GM03348 (cell line): ENCODE data around the gene MITF.
A peak's percentile ranks its signal among the peaks of the same experiment; 100 is the strongest.

Experiments used
- DNase-seq: peaks from one replicate; pipeline ENCODE4 v3.0.0; 2012; ENCODE audit warnings: low spot score

The MITF gene

DNA sequence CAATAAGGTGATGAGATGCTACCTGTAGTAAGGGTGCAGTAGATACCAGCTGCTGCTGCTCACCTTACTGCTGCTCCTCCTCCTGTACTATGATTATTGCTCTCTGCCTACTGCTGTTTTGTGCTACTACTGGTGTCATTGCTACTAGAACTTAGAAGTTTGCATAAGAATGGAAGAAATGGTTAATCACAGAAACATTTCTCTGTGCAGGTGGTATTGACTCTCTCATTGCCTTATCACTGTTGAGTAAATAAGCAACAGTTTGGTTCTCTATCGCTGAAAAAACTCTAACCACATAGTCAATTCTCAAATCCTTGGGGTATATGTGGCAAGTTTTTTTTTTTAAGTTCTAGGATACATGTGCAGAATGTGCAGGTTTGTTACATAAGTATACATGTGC, 16.5 kb downstream of the MITF start:
- DNase-seq = no peak

DNA sequence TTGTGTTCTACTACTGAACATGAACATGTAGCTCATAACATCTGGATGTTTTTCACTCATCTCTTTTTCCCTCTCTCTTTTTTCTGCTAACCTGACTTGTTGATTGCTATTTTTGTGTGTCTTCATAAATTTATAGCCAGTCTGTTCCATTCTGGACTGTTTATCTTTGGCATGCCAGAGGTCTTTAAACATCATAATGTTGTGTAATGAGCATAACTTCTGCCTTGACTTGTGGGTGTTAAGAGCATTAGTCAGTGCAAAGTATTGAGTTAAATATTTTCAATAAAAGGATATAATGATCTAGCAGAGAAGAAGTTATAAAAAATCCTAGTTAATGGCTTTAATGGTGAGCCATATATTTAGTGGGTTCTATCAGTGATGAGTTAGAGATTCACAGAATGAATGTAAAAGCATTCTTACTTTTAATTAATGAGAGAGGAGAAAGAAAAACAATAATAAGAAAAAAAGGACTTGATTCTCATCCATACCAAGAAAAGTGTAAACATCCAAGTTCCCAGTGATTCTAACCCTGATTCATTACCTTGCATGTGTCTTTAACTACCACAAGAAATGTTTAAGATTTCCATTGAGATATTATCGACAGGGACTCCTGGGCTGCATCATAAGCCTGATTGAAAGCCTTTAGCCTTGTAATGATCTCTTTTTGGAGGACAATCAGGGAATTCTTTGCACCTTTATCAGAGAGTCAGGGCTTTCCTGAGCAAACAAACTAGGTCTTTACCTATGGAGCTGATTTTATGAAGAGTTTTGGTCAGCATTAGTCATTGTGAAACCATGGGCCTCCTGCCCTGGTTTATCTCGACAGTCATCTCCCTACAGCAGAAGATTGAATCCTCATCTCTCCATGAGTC, 22.9 kb downstream of the MITF start:
- peak; percentile 62 for DNase-seq

DNA sequence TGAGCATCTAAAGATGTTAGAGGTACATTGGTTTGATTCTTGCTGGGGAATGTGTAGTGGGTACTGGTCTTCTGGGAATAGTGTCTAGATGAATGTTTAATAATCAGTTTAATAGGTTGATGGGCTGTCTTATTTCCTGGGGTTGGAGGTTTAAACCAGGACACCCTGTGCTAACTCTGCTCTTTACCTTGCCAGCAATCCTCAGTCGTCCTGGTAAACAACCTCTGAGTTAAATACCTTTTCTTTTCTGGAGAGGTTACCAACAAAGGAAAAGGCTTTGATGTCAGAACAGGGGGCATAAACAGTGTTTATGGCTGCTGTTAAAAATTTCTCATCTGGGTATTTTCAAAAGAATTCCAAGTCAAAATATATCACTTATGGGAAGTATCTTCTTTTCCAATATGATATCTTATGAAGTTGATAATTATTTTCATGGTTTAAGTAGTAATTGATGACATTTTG, 23.5 kb downstream of the MITF start:
- DNase-seq = no peak

DNA sequence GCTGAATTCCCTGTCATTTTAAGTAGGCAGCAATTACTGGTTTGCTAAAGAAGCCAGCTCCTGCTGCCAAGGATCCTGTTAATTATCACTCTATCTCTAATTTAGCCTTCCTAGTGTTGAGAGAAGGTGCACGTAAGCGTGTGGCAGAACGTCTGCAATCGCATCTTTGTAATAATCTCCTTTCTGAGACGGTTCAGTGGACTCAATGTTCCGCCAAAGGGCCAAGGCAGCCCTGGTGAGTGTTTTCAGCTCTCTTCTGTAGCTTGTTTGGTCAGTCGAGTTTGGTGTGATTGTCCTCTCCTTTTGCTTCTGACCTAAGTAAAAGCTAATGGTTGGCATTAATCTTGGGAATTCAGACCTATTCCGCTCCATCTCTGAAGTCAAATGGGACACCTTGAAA, 24.2 kb downstream of the MITF start:
- no peak for DNase-seq

DNA sequence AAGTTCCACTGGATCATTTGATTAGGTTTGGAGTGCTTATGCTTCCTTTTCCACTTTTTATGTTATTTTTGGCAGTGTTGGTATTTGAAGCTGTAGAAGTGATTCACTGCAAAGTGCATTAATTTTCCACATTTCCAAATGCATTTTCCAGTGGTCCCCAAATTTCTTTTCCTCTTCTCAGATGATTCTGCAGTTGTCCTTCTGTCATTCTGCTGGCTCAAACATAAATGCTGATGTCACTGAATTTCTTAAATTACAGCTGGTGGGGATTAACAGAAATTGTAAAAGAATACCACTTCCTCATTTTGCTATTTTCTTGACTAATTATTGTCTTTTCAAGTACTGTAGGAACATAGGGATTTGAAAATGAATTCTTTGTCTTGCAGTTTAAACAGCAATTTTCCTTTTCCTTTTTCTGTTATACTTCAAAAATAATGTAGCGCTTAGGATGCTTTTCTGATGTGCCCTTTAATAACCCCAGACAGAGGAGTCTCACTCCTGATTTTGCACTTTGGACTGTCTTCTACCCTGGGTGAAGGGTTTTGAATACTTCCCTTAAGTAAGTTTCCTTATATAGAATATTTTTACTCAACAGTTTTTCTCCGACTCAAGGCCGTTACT, 25.0 kb downstream of the MITF start:
- no peak for DNase-seq

DNA sequence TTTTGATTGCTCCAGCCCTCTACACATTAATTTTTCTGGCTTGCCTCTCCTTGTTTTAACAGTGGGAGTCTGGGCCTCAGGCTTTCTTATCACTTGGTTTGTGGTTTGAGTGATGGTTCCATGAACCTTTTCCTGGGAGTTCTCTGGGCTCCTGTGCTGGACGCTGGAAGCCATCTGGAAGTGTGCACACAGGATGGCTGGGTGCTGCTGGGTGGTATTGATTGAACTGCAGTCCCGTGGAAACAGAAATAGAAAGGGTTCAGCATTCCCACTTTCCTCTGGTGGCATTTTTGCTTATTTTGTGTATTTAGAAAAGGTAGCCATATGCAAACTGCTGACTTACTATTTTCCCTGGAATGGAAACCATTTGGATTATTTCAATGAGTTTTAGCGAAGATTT, 25.6 kb downstream of the MITF start:
- no peak for DNase-seq

DNA sequence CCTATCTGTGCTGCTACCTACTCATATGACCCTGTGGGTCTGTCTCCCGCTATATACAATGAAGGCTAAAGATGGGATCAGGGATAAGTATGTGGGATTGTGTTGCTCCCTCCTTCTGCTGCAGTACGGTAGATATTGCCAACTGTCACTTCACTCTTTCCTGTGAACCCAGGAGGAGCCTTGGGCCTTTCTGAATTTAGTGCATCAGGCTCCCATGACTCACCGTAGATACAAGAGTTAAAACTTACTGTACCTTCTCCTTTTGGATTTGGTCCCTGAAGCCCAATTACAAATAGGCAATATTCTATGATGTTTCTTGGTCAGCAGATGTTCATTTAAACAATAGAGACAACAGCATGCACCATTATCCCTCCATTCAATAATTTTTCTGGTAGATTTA, 27.4 kb downstream of the MITF start:
- no peak for DNase-seq

DNA sequence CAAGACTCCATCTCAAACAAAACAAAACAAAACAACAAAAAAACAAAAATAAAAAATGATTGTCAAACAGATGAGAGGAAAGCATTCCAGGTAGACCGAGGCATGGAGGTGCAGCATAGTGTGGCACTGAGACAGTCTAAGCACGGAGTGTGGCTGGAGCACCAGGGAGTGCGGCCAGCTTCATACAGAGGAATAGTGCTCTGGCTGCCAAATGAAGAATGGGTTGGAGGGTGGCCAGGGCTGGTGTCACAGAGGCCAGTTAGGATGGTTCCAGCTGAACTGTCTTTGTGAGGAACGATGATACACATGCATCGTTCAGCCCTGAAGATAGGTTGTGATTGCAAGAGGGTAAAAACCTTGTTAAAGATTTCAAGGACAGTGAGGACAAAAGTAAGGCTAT, 28.3 kb downstream of the MITF start:
- no peak for DNase-seq

DNA sequence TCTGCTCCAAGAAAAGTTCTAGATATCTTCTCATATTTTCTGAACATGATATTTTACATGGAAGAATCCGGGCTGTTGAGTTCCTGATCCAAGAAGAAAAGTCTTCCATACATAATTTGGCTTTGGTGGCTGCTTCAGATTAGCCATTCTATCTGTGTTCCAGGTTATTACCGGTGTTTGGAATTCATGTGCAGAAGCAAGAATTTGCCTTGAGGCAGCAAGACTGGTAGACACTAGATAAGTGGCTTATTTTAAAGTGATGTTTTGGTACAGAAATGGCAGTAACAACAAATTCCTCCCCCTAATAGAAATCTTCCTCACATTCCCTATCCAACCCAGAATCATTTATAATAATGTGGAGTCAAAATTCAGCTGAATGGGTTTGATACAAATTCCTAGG, 29.2 kb downstream of the MITF start:
- DNase-seq = no peak

DNA sequence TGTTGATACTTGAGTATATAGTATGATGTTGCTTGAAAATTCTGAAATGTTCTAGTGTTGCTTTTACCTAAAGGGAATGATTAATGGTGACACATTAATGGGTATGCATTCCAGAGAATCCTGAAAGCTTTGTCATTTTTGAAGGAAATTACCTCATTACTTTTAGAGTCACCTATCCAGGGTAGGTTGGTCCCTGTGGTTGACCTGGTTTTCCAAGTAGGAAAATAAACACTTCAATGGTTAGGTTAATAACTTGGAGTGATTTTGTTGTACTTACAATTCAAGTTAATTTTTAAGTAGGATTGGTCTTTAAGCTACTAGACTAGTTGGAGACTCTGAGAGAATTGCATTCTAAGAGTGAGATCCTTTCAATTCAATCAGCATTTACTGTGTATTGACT, 31.0 kb downstream of the MITF start:
- no peak for DNase-seq

DNA sequence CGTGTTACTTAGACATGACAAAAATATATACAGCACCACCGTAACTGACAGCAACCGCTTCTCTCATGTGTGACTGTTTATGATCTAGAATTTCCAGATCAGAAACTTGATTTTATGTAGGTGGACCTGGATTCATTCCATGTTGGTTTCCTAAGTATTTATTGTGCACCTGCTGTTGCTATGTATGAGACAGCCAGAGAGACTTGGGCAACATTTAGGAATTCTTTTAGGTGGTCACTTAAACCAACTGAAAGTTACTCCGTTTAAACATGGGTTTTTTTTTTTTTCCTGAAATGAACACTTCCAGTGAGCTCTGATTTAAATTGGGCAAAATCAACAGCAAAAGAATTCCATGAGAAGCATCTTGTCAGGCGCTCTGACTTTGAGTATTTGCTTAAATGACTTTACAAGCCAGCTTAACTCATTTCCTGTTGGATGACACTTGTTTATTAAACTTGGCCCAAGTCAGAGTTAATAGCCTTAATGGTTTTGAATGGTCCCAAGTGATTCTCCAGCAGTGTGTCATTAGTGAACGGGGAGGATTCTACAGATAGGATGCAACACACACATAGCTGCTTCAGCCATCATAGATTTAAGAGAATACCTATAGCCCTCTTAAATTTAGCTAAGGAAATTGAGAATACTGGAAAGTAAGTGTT, 31.8 kb downstream of the MITF start:
- DNase-seq = no peak

DNA sequence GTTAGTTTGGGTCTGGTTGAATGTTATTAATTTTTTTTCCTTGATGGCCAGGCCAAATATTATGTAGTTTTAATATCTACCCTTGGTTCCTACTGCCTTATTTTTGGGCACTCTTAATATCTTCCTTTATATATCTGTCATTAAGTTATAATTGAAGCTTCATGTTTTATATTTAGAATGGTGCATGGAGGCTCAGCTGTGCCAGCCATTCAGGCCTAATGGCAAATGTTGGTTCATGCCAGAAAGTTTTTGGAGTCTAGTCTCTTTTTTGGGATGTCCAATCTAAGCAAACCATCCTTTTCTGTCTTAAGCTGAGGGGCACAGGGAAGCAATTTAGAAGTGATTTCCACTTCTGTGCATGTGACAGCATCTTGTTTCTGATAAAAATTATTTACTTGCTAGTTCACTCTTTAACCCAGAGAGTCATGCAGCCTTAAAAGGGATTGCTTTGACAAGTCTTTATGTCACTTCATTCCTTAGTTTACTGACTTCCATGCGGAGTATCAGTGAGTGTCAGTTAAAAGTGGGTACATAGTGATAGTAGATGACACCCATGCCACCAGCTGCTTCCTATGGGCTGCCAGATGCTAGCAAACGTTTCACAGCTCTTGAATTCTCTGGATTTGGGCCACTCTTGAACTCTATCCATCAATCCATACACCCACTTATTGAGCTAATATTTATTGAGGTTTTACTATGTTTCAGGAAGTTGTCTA, 33.0 kb downstream of the MITF start:
- DNase-seq = no peak

DNA sequence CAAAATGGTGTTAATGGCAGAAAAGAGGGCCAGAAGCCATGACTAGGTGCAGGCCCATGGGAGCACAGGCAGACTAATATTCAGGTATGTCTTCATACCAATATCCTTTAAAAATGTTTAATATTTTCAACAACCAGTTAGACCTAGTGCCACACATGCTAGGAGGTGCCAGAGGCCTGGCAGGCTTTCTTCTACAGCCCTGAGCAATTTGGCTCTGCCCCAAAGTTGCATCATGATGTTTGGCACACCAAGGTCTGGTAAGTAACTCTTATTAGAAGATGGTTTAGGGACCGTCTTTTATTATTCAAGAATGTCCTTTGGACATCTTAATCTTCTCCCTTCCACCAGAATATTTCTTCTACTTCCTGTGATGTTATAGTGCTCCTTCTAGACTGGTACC, 34.8 kb downstream of the MITF start:
- DNase-seq = no peak

DNA sequence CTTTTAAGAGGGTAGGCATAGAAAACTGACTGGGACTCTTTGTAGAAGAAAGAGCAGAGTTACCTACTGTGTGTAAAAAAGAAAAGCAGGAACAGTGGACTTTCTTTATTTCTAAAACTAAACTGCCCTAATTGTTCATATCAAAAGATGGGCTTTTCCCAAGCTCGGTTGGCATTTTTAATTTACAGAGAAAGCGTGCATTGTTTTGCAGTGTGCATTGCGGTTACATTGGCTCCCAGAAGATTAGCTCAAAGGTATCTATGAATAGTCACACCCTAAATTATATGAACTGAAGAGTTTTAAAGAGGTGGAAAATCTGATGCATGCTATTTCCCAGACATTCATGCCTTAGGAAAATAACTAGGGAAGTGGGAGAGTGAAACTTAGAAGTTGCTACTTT, 36.5 kb downstream of the MITF start:
- no peak for DNase-seq

DNA sequence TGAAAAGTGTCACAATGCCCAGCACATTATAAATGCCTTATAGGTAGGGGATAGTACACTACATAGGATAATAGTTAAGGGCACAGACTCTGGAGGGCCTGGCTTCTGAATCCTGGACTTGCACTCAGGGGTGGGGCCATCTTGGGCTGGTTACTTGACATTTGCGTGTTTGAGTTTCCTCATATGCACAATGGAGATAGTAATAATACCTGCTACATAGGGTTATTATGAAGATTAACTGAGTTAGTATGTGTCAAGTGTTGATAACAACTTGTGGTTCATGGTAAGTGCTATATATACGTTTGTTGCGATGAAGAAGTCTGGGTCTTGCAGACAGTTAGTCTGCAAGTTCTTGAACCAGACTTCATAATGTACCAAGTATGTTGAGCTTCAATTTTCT, 37.0 kb downstream of the MITF start:
- no peak for DNase-seq

DNA sequence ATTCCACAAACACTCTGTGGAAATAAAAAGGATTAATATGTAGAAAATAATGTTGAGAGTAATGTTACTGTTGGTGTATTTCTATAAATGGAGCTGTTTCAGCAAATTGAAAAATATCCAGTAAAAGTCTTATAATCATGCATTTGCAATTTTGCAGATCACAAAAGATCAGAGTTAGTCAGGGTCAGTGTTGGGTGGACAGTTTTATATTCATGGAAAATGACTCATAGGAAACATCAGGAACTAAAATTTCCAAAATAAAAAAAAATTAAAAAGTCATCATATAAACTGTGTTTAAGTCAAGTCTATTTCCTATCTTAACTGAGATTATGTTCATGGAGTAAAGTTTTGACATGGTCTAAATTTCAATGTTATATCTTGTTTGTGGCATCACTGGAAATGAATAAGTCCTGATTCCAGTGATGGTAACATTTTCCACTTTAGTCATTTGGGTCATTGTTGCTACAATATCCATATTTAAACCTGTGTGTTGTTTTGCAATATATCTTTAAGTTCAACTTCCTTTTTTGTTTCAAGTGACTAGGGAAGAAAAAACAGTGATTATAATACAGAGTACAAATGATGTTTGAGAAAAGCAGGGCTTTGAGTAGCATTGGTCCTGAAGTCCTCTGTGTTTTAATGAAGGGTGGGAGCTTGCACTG, 37.8 kb downstream of the MITF start:
- DNase-seq = no peak

DNA sequence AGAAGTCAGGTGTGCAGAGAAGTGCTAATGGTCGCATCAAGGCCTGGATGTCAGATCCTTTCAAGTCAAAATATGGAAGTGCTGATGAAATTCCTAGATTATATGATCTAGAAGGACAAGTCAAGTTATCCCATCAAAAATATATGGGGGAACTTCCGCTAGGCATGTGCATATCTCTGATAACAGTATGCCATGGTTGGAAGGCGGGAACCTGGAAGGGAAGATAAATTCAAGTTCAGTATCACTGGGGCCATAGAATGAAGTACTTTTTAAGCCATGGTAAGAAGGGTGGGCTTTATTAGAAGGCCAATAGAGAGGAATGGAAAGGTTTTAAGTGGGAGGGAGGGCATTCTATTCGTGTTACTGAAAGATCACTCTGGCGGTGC, 38.3 kb downstream of the MITF start:
- no peak for DNase-seq

DNA sequence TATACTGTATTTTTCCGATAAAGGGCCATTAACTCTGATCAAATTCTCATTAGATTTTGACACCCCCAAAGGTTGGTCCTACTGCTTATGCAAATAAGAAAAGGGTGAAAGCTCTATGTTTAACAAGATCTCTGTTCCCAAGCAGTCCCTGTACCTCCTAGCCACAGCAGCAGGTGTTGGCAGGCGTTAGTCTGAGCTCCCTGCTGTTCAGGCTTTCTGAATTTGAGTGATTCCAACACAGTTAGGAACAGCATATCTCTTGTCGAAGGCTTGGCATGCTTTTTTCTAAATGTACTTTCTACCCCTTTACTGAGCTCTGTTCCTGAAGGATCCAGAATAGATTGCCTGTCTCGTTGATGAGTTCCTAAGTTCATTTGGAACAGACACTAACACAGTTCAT, 42.3 kb downstream of the MITF start:
- DNase-seq = no peak

DNA sequence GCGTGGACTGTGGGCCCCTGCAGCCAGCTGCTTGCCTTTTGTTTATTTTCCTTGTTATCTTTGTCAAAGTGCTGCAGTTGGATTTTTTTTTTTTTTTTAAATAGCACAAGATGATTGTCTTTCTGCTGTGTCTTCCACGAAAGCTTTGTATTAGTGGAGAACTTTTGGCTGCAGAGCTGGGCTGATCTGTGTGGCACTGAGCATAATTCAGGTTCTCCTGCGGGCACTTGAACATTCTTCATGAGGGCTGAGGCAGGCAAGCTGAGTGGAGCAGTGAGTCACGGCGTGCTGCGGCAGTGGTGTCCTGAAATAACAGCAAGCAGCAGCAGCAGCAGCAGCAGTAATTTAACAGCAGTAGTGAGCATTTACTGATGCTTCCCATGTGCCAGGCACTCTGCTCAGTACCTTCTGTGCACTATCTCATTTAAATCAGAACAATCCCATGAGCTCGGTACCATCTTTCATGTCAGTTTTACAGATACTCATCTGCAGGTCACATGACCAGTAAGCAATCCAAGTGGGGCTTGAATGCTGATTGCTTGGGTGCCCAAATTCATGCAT, 45.8 kb downstream of the MITF start:
- DNase-seq = peak; percentile 76

DNA sequence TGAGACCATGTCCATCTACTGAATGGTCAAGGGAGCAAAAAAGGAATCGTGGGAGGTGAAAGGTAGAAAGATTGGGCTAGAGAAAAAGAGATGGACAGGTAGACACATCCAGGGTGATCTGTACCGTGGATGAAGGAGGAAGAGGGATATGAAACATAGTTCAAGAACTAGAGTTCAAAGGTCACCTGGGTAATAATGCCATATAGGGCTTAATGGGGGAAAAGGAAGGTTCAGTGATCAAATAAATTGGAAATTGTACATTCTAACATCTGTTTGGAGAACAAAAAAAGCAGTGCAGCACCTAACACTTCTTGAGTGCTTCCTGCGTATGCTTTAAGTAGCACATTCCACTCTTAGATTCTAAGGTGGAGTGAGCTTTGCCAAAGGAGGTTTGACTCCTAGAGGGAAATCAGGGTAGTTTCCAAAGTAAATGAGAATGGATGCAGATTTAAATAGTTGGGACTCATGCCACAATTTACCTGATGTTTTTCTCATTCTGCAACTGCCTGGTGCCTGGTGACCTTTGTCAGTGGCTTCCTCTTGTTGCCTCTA, 46.6 kb downstream of the MITF start:
- no peak for DNase-seq

DNA sequence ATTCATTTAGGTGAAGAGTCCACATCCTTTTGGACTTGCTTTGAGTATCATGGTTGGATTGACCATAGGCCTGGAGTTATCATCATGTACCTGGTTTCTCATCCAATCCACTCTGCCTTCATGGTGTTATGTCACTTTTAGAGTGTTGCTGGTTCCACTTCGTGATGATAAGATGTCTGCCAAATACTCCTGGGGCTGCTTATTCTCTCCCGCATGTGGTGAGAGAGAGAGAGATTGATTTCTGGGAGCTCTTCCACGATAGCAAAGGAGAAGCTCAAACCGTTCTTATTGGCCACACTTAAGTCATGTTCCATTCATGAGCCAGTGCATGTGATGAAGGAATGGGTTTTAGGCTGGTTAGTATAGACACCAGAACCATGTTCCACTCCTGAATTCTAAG, 47.6 kb downstream of the MITF start:
- DNase-seq = no peak
